AG09309 (cell line): Measurements from ENCODE around the gene TMEM247.

ENCODE experiments used
- DNase-seq: peaks from one replicate; pipeline ENCODE4 v3.0.0-alpha.2; 2010; ENCODE audit warnings: low read depth
- H3K4me3 ChIP-seq: 2 replicates; pipeline ENCODE4 v1.5.1; 2011; ENCODE audit warnings: mild to moderate bottlenecking, low read depth, low read length, moderate library complexity; ENCODE audit not compliant: control insufficient read depth
- TF ChIP-seq, protein P1 (sequence below): IDR thresholded peaks from 2 replicates; pipeline ENCODE4 v1.5.1; 2011; ENCODE audit warnings: mild to moderate bottlenecking, low read depth, low read length, inconsistent platforms; ENCODE audit not compliant: insufficient read depth, control insufficient read depth; ENCODE audit errors: missing control alignments

Gene TMEM247

DNA sequence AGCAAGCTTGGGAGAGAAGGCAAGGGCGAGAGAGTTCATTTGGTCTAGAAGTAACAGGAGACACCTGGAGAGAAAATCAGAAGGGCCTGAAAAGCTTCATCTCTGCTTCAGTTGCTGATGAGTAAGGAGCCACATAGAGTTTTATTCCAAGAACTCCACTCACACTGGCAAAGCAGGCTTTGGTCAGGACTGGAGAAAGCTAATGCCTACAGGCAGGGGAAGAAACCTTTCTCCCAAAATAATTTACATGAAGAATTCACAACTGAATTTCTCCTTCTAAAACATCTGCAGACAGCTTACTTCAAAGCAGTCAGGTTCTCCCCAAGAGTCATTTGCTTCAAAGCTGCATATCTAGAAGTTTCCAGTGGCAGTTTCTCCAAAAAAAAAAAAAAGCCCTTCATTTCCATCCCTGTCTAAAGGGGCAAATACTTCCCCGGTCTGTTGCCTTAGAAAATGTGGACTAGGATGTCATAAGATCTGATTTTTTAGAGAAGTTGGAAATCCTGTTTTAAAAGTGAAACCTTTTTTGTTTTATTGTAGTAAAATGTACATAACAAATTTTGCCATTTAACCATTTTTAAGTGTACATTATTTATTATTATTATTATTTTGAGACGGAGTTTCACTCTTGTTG, 46.3 kb downstream of the TMEM247 start:
- H3K4me3 ChIP-seq: no peak overlapping the region
- TF ChIP-seq, protein P1, sequence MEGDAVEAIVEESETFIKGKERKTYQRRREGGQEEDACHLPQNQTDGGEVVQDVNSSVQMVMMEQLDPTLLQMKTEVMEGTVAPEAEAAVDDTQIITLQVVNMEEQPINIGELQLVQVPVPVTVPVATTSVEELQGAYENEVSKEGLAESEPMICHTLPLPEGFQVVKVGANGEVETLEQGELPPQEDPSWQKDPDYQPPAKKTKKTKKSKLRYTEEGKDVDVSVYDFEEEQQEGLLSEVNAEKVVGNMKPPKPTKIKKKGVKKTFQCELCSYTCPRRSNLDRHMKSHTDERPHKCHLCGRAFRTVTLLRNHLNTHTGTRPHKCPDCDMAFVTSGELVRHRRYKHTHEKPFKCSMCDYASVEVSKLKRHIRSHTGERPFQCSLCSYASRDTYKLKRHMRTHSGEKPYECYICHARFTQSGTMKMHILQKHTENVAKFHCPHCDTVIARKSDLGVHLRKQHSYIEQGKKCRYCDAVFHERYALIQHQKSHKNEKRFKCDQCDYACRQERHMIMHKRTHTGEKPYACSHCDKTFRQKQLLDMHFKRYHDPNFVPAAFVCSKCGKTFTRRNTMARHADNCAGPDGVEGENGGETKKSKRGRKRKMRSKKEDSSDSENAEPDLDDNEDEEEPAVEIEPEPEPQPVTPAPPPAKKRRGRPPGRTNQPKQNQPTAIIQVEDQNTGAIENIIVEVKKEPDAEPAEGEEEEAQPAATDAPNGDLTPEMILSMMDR: no peak
- no peak for DNase-seq

DNA sequence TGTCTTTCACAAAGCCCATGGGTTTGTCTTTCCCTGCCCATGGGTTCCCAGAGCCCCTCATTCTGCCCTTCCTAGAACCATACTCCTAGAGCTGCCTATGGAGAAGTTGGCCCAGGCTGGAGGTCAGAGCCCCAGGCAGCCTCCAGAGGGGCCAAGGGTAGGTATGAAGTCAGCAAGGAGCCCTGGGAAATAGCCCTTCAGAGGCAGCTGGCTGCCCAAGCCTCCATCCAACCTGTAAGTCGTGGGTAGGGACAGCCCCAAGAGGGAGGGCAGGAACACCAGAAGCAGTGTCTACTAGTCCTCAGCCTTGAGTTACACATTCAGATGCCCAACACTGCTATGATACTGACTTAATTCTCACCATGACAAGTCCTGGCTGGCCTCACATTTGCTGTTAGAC, 49.5 kb downstream of the TMEM247 start:
- TF ChIP-seq, protein P1: no peak
- no peak overlapping the region for H3K4me3 ChIP-seq
- no peak for DNase-seq

DNA sequence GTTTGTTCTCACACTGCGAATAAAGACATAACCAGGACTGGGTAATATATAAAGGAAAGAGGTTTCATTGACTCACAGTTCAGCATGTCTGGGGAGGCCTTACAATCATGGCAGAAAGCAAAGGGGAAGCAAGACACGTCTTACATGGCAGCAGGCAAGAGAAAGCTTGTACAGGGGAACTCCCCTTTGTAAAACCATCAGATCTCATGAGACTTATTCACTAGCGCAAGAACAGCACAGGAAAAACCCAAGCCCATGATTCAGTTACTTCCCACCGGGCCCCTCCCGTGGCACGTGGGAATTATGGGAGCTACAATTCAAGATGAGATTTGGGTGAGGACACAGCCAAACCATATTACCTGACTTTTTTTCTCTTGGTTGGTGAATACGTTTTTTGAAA, 51.3 kb downstream of the TMEM247 start:
- H3K4me3 ChIP-seq: no peak overlapping the region
- TF ChIP-seq, protein P1: no peak
- DNase-seq: no peak

DNA sequence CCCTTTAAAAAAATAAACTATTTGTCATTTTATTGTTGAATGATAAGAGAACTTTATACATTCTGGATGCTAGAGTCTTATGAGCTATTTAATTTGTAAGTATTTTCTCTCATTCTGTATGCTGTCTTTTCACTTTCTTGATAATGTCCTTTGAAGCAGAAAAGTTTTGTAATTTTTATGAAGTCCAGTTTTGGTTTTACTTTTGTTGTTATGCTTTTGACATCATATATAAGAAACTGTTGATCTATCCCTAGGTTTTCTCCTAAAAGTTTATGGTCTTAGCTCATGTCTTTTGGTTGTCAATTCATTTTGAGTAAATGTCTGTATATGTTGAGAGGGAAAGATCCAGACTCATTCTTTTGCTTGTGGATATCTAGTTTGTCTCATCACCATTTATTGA, 52.5 kb downstream of the TMEM247 start:
- no peak for DNase-seq
- TF ChIP-seq, protein P1: no peak
- no peak overlapping the region for H3K4me3 ChIP-seq
